ENCODE results near the gene VPS37B. TPM values are rescaled to one million over a fixed set of nuclear protein-coding genes. Genes with fewer than 3 reads are reported as not detected.

The VPS37B gene
- total RNA-seq, 1 experiment from 2014 or later: 24.0 TPM

- H3K36me3 ChIP-seq (ENCODE audit: control insufficient read depth, insufficient read depth, low read length): no peaks in the 10 kb centered on the region
- H3K4me3 ChIP-seq (ENCODE audit: low read depth, low read length): no peak overlapping the region
- CTCF ChIA-PET: interaction anchor here (0.7 kb wide), 1 partner anchor 54 kb away, joined by 4 read pairs; no protein-coding TSS in a partner anchor
- no peak overlapping the region for H3K4me3 Mint-ChIP-seq (ENCODE audit: unreplicated experiment)
- no peaks in the 10 kb centered on the region for H3K9me3 ChIP-seq
- POLR2A ChIA-PET: no interaction called here
- no peaks in the 10 kb centered on the region for H3K9me3 Mint-ChIP-seq (ENCODE audit: unreplicated experiment)
- H3K4me1 ChIP-seq: peaks cover 49% of the 10 kb centered on the region
- H3K36me3 Mint-ChIP-seq (ENCODE audit: insufficient read depth, unreplicated experiment): no peaks in the 10 kb centered on the region
- DNase-seq: no peak
- peaks cover 36% of the 10 kb centered on the region for H3K4me1 Mint-ChIP-seq (ENCODE audit: low read depth, unreplicated experiment)
- intact Hi-C loops (cut with micrococcal nuclease; ENCODE audit: unreplicated experiment): no loop called here
- BruUV-seq (replicated peaks): no TSS peak
- TF ChIP-seq, protein P1, sequence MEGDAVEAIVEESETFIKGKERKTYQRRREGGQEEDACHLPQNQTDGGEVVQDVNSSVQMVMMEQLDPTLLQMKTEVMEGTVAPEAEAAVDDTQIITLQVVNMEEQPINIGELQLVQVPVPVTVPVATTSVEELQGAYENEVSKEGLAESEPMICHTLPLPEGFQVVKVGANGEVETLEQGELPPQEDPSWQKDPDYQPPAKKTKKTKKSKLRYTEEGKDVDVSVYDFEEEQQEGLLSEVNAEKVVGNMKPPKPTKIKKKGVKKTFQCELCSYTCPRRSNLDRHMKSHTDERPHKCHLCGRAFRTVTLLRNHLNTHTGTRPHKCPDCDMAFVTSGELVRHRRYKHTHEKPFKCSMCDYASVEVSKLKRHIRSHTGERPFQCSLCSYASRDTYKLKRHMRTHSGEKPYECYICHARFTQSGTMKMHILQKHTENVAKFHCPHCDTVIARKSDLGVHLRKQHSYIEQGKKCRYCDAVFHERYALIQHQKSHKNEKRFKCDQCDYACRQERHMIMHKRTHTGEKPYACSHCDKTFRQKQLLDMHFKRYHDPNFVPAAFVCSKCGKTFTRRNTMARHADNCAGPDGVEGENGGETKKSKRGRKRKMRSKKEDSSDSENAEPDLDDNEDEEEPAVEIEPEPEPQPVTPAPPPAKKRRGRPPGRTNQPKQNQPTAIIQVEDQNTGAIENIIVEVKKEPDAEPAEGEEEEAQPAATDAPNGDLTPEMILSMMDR (IDR thresholded peaks at IDR 0.05; ENCODE audit: insufficient read depth in 1 of 2, low read depth in 1 of 2, low read length in 1 of 2, severe bottlenecking in 1 of 2, unreplicated experiment in 1 of 2): no peak
- peak overlapping the region; percentile 47 for H3K27ac Mint-ChIP-seq (ENCODE audit: unreplicated experiment)
- H3K27me3 ChIP-seq (replicated peaks; ENCODE audit: control insufficient read depth, insufficient read depth, low read length): no peaks in the 10 kb centered on the region
- H3K27me3 Mint-ChIP-seq (ENCODE audit: insufficient read depth, unreplicated experiment): no peaks in the 10 kb centered on the region
Measured at GRCh38 chr12:122889761-122890520, 6.0 kb downstream of the VPS37B start.

- intact Hi-C loops (cut with micrococcal nuclease; ENCODE audit: unreplicated experiment): no loop called here
- TF ChIP-seq, protein P1 (IDR thresholded peaks at IDR 0.05; ENCODE audit: insufficient read depth in 1 of 2, low read depth in 1 of 2, low read length in 1 of 2, severe bottlenecking in 1 of 2, unreplicated experiment in 1 of 2): no peak
- DNase-seq: peak; percentile 56 to 60
- Mint-ChIP-seq H3K4me3 (ENCODE audit: unreplicated experiment) (no peak overlapping the region), H3K27ac (ENCODE audit: unreplicated experiment) (peak overlapping the region; percentile 16), H3K9me3 (ENCODE audit: unreplicated experiment) (no peaks in the 10 kb centered on the region), H3K4me1 (ENCODE audit: low read depth, unreplicated experiment) (peaks cover 29% of the 10 kb centered on the region), H3K27me3 (ENCODE audit: insufficient read depth, unreplicated experiment) (no peaks in the 10 kb centered on the region), H3K36me3 (ENCODE audit: insufficient read depth, unreplicated experiment) (peaks cover 7% of the 10 kb centered on the region)
- H3K36me3 ChIP-seq (ENCODE audit: control insufficient read depth, insufficient read depth, low read length): no peaks in the 10 kb centered on the region
- no TSS peak for BruUV-seq (replicated peaks)
- CTCF ChIA-PET: interaction anchor here (0.6 to 1.3 kb wide), 3 partner anchors 10 to 113 kb away, joined by 3 to 7 read pairs (median 5); no protein-coding TSS in a partner anchor
- peaks cover 55% of the 10 kb centered on the region for H3K4me1 ChIP-seq
- no peaks in the 10 kb centered on the region for H3K9me3 ChIP-seq
- no peaks in the 10 kb centered on the region for H3K27me3 ChIP-seq (replicated peaks; ENCODE audit: control insufficient read depth, insufficient read depth, low read length)
- no peak overlapping the region for H3K4me3 ChIP-seq (ENCODE audit: low read depth, low read length)
- POLR2A ChIA-PET: interaction anchor here (0.5 kb wide), 1 partner anchor 78 kb away, joined by 3 read pairs; the partner anchor contains the start of gene ABCB9
Measured at GRCh38 chr12:122888232-122888752, 7.6 kb downstream of the VPS37B start.

GRCh38 chr12:122887819-122888212, 8.1 kb downstream of the VPS37B start:
- Histone ChIP-seq H3K4me1 (peaks cover 52% of the 10 kb centered on the region), H3K9me3 (no peaks in the 10 kb centered on the region), H3K4me3 (ENCODE audit: low read depth, low read length) (no peak overlapping the region), H3K36me3 (ENCODE audit: control insufficient read depth, insufficient read depth, low read length) (no peaks in the 10 kb centered on the region), H3K27me3 (replicated peaks; ENCODE audit: control insufficient read depth, insufficient read depth, low read length) (no peaks in the 10 kb centered on the region)
- H3K4me3 Mint-ChIP-seq (ENCODE audit: unreplicated experiment): no peak overlapping the region
- H3K27me3 Mint-ChIP-seq (ENCODE audit: insufficient read depth, unreplicated experiment): no peaks in the 10 kb centered on the region
- no TSS peak for BruUV-seq (replicated peaks)
- TF ChIP-seq, protein P1 (IDR thresholded peaks at IDR 0.05; ENCODE audit: insufficient read depth in 1 of 2, low read depth in 1 of 2, low read length in 1 of 2, severe bottlenecking in 1 of 2, unreplicated experiment in 1 of 2): no peak
- intact Hi-C loops (cut with micrococcal nuclease; ENCODE audit: unreplicated experiment): no loop called here
- H3K9me3 Mint-ChIP-seq (ENCODE audit: unreplicated experiment): no peaks in the 10 kb centered on the region
- peak overlapping the region; percentile 16 for H3K27ac Mint-ChIP-seq (ENCODE audit: unreplicated experiment)
- POLR2A ChIA-PET: interaction anchor here (0.5 kb wide), 1 partner anchor 79 kb away, joined by 3 read pairs; the partner anchor contains the start of gene ABCB9
- H3K4me1 Mint-ChIP-seq (ENCODE audit: low read depth, unreplicated experiment): peaks cover 28% of the 10 kb centered on the region
- peaks cover 7% of the 10 kb centered on the region for H3K36me3 Mint-ChIP-seq (ENCODE audit: insufficient read depth, unreplicated experiment)
- no peak for DNase-seq
- CTCF ChIA-PET: interaction anchor here (0.6 to 1.3 kb wide), 3 partner anchors 9 to 114 kb away, joined by 3 to 7 read pairs (median 5); no protein-coding TSS in a partner anchor
